NCI-H1105 treated with DMSO at 0.1 percent for 48 hours (cell line): ENCODE measurements around the gene TREH.
"Not testable (repeated sequence)": the region's sequence is repeated elsewhere in the genome, so short reads cannot be mapped to it uniquely, and the experiment has no call there.

Source experiments
- DNase-seq: peaks from one replicate; lab custom pipeline; 2025; lab: John Stamatoyannopoulos, UW

TREH gene

DNA sequence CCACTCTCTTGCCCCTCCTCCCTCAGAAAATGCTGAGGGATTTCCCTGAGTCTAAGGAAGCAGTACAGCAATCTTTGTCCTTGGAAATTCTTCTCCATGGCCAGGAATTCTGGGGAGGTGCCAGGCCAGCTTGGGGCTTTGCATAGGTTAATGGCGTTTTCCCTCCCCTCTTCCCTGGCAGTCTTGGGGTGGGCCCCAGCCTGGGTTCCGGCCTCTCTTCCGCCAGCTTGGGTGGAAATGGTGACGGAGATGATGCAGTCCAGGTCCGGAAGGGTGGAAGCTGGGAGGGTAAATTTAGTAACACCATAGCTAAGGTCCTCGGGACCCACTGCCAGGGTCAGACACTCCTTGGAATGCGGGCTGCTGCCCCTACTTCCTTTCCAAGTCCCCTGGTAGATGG is 67.1 kb downstream of the TREH start:
- DNase-seq, result no peak

DNA sequence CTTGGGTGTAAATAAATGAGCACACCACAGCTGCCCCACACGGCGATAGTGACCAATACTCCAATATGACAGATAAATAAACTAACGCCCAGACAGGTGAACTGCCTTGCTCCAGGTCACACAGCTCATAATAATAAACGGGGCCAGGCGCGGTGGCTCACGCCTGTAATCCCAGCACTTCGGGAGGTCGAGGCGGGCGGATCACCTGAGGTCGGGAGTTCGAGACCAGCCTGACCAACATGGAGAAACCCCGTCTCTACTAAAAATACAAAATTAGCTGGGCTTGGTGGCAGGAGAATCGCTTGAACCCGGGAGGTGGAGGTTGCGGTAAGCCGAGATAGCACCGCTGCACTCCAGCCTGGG is 68.0 kb downstream of the TREH start:
- DNase-seq, result not testable (repeated sequence)

DNA sequence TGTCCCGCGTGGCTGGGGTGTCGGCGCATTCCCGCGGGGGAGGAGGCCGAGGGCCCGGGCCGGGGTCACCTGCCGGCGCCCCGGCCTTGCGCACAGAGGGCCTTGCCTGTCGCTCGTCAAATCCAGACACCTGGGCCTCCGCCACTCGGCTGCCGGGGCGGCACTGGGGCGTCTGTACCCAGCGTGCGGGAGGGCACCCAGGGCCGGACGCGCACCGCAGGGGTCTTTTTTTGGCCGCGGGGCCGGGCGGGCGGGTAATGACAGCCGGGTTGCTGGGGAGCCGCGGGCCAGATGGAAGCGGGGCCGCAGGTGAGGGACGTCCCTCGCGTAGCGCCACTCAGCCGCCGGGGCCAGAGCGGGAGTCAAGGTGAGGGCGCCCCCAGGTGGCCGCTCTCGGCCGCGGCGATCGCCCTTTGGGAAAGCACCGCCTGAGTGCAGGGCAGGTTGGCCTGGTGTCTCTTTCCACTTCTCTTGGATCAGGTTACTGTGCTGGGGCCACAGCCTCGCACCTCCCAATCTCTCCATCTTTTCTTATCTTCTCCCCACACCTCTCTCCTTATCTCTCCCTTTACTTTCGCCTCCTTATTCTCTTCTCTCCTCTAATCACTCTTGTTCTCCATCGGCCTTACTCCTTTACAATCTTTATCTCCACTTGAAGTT is 68.5 kb downstream of the TREH start:
- no peak for DNase-seq

DNA sequence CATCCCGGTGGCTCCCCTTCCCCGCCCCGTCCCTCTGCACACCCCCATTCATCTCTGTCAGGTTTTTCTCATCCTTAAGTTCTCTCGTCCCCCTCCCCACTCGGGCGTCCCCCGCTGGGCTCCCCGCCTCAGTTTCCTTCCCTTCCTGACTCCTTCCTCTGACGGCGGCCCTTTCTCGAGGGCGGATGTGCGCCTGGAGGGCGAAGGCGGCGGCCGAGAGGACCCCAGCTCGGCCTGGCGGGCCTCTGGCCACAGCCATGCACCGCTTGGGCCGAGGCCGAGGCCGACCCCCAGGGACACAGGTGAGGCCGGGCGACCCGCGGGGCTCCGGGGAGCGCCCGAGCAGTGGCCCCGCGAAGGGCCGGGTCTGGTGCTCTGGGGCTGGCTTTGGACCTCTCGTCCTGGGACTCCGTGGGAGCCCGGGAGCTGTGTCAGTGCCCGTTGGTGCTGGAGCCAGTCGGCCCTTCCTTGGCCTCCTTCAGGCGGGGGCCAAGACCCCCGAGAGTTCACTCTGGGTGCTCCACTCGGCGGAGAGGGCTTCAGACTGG is 69.2 kb downstream of the TREH start:
- DNase-seq, result no peak

DNA sequence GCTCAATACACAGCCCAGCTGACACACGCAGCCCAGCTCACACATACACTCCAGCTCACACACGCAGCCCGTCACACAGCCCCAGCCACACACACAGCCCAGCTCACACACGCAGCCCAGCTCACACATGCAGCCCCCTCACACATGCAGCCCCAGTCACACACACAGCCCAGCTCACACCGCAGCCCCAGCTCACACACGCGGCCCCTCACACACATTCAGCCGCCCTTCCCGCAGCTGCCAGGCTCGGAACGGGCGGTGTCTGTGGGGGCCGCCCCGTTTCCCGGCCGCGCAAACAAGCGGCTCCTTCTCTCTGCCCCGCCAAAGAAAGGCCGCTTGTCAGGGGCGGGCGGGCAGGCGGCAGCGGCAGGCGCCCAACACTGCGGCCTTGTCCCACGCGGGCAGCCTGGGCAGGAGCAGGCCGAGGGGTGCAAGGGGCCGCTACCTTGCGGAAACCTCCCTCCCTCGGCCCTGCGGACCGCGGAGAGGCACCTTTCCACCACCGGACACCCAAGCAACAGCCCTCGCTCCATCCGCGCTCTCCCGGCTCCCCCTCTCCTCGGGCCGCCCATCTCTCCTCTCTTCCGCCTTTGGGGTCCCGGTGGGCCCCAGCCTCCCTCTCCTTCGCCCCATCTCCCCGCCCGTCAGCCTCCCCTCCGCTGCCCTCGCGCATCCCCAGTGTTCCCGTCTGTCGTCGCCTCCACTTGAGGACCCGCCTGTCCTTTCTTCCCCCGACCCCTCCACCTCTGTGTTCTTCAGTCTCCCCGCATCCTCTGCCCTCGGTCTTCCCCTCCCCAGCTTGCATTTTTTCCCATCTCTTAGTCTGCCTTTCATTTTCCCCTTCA is 69.8 kb downstream of the TREH start:
- DNase-seq, result no peak

DNA sequence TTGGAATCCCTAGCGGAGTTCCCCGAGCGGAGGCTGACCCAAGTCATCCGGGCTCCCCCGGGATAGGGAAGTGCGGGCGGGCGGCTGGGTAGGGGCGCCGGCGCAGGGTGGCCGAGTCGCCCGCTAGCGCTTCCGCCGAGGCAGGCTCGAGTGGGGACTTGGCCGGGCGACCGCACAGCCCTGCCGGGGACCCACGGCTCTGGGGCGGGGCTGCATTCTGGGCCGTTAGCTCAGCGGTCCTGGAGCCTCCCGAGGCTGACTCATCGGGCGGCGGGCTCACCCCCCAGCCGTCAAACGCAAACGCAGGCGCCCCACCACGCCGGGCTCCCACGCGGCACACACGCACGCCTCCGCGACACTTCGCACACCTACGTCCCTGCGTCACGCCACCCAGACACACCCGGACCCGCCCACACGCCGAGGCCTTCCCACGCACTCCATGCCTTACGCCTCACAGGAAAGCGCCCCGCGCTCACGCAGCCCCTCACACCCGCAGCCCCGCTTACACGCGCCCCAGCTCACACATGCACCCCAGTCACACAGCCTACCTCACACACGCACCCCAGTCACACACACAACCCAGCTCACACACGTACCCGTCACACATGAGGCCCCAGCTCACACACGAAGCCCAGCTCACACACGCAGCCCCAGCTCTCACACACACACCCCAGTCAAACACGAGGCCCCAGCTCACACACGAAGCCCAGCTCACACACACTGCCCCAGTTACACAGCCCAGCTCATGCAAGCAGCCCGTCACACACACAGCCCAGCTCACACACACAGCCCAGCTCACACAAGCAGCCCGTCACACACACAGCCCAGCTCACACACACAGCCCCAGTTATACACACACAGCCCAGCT is 70.9 kb downstream of the TREH start:
- no peak for DNase-seq

DNA sequence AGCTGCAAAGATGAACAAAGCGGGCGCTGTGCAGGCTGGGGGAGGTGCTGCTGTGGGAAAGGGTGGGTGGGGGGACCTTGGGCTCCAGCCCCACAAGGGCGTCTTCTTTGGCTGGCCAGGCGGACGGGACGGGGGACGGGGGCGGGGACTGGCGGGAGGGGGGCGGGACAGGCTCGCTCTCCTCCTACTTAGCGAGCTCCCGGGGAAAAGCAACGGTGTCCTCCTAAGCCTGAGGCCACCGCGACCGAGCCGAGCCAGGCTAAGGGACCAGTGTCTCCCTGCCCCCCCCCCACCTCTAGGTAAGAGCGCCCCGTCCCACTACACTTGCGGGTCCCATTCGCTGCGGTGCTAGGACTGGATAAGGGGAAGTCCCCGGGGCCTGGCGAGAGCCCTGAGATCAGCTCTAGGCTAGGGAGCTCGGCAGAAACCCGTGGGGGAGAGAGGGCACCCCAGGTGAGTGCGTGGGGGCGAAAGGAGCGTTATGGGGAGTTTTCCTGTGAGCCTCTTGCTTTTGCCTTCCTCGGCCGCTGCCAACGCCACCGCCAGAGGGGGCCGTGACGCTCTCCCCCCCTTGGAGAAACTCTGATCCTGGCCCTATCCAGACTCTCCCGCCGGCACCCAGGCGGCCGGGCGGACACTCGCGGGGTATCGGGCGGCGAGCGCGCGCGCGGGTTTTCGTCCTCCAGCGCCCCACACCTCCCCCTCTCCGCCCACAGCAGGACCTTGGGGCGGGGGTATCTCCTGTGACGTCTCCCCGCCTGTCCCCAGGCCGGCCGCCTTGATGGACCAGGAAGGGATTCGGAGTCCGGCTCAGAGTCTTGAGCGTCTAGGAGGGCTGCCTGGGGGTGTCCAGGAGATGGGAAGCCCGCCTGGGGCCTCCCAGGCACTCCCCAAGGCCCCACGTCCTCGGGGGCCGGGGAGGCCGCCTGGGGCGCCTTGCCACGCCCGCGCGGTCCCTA is 71.8 kb downstream of the TREH start, which contains the start of gene PHLDB1:
Gene PHLDB1, plus strand, starts transcription at position 215 of the 959 bp plus-strand sequence. CDS start 6,222 bp downstream, outside the sequence.
- DNase-seq, result peak; percentile 80
